Panc1 (cell line): ENCODE measurements around the gene TSHR. TPM values are rescaled to one million over a fixed set of nuclear protein-coding genes. Genes with fewer than 3 reads are reported as not detected.

Experiments used
- ATAC-seq: fragments of 200-7000 bp; cut with Tn5 transposase; 2 replicates; pipeline ENCODE4 v1.9.1; 2020; ENCODE audit warnings: mild to moderate bottlenecking, moderate library complexity
- BruUV-seq: library from RNA; stranded (reverse); fragments of 400-500 nt; replicated peaks from 2 replicates; lab custom pipeline; 2021; lab: Mats Ljungman, UMichigan
- CTCF ChIA-PET: fragments of 300-600 bp; sonication (Branson Sonifier 250); formaldehyde crosslinking; loops from one replicate; lab custom pipeline; 2022; ENCODE audit warnings: antibody characterized with exemption; lab: Charles Lee
- POLR2A ChIA-PET: fragments of 300-600 bp; sonication (Branson Sonifier 250); formaldehyde crosslinking; loops from one replicate; lab custom pipeline; 2022; ENCODE audit warnings: antibody characterized with exemption; lab: Charles Lee
- DNase-seq: peaks from one replicate; pipeline ENCODE4 v3.0.0-alpha.2; 2010; ENCODE audit warnings: low read depth, low spot score
- H3K27ac ChIP-seq: 2 replicates; pipeline ENCODE4 v1.5.1; 2011; ENCODE audit warnings: mild to moderate bottlenecking, low read length, inconsistent platforms
- H3K27me3 ChIP-seq: fragments of 200-500 bp; sonication (Bioruptor generic); 2 replicates; pipeline ENCODE4 v1.6.0; 2014; ENCODE audit warnings: low read length, inconsistent platforms; ENCODE audit not compliant: control insufficient read depth, insufficient read depth
- H3K36me3 ChIP-seq: fragments of 200-500 bp; sonication (Bioruptor generic); 2 replicates; pipeline ENCODE4 v1.5.1; 2014; ENCODE audit warnings: inconsistent platforms, mild to moderate bottlenecking, low read length, moderate library complexity; ENCODE audit not compliant: control insufficient read depth, insufficient read depth
- H3K4me1 ChIP-seq: 2 replicates; pipeline ENCODE4 v1.5.1; 2011; ENCODE audit warnings: inconsistent platforms, mild to moderate bottlenecking, low read length, moderate library complexity; ENCODE audit not compliant: control insufficient read depth, insufficient read depth
- H3K4me3 ChIP-seq, 2 experiments: 2 replicates each; pipeline ENCODE4 v1.5.1; 2011 to 2012; ENCODE audit warnings: low read depth in 2 of 2, low read length in 2 of 2, mild to moderate bottlenecking in 2 of 2, inconsistent platforms in 1 of 2, moderate library complexity in 1 of 2
- H3K9me3 ChIP-seq: fragments of 200-500 bp; sonication (Bioruptor generic); 2 replicates; pipeline ENCODE4 v1.5.1; 2014; ENCODE audit warnings: low read depth, mild to moderate bottlenecking, inconsistent platforms, low read length, moderate library complexity; ENCODE audit not compliant: control insufficient read depth, insufficient read depth
- POLR2AphosphoS5 ChIP-seq: IDR thresholded peaks from 2 replicates; pipeline ENCODE4 v1.6.1; 2012; ENCODE audit warnings: mild to moderate bottlenecking, low read depth, low read length, moderate library complexity
- SIN3A ChIP-seq: IDR thresholded peaks from 2 replicates; pipeline ENCODE4 v1.6.1; 2012; ENCODE audit warnings: low read depth, mild to moderate bottlenecking, low read length, moderate library complexity, borderline replicate concordance; ENCODE audit not compliant: insufficient read depth
- TCF7L2 ChIP-seq: IDR thresholded peaks from 2 replicates; pipeline ENCODE4 v1.6.1; 2011; ENCODE audit warnings: mild to moderate bottlenecking, low read depth, low read length, inconsistent platforms
- in situ Hi-C: cut with HindIII; loops from 2 replicates; pipeline ENCODE4 v1.10.0; 2016; ENCODE audit warnings: low sequenced_read_pairs, low pct_unique_long_range_greater_than_20kb
- intact Hi-C: fragments of 100-400 bp; cut with micrococcal nuclease; formaldehyde crosslinking; loops from one replicate; pipeline ENCODE4 v1.10.0; 2022; ENCODE audit not compliant: unreplicated experiment
- total RNA-seq: library from RNA; stranded (reverse); gene quantifications from one replicate; pipeline ENCODE4 v1.2.1, GENCODE V29; 2021; ENCODE audit not compliant: unreplicated experiment
- TF ChIP-seq, protein P1 (sequence below): fragments of 450-650 bp; IDR thresholded peaks from 2 replicates; pipeline ENCODE4 v1.5.1; 2017; ENCODE audit warnings: mild to moderate bottlenecking
- TF ChIP-seq, protein P2 (sequence below), 2 experiments: IDR thresholded peaks; 2 replicates each; pipeline ENCODE4 v1.6.1; 2011 to 2012; ENCODE audit warnings: low read depth in 2 of 2, control low read depth in 1 of 2, low read length in 1 of 2, mild to moderate bottlenecking in 1 of 2, moderate library complexity in 1 of 2; ENCODE audit not compliant: insufficient read depth in 1 of 2

The TSHR gene
- total RNA-seq, 1 experiment from 2014 or later, result not detected

DNA sequence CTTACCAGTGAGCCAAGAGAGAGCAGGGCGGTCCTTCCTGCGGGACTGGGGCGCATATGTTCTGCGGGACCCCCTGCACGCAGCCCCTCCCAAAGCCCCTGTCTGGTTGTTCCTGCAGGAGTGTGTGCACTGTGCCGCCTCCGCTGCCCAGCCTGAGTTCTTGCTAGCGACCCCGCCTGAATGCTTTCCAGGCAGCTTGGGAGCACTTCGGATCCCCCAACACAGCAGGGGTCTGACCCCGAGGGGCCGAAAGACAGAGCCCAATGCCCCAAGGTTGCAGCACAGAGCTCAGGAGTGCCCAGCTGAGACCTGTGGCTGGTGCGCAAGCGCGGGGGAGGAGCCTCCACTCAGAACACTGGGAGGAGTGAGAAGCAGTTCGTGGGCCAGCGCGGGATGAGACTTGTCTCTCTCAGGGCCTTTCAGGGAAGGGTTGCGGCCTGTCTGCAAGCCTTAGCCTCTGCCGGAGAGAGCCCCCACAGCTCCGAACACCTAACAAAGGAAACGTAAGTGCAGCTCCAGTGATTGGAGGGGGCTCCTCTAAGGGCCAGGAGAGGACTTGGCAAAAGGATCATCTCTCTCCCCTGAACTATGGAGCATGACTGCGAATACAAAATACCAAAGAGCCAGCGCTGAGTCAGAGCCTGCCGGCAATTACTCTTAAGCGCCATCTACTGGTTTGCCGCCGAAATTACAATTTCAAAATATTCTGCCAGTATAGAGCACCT is 214.8 kb downstream of the TSHR start:
- ATAC-seq, result peak; percentile 100
- Histone ChIP-seq H3K9me3 (no peaks in the 10 kb centered on the region), H3K27me3 (no peaks in the 10 kb centered on the region), H3K27ac (peak overlapping the region; percentile 82), H3K36me3 (no peaks in the 10 kb centered on the region), H3K4me1 (no peaks in the 10 kb centered on the region; the same call in 1 of the 2 replicates), H3K4me3 (peak overlapping the region; percentile 57 to 61)
- ChIA-PET POLR2A (no interaction called here), CTCF (interaction anchor here (0.6 to 1.1 kb wide), 2 partner anchors 86 to 173 kb away, joined by 3 to 6 read pairs; no protein-coding TSS in a partner anchor)
- BruUV-seq, result no TSS peak
- peak; percentile 71 for DNase-seq
- TF ChIP-seq TCF7L2, result no peak
- TF ChIP-seq, protein P1, sequence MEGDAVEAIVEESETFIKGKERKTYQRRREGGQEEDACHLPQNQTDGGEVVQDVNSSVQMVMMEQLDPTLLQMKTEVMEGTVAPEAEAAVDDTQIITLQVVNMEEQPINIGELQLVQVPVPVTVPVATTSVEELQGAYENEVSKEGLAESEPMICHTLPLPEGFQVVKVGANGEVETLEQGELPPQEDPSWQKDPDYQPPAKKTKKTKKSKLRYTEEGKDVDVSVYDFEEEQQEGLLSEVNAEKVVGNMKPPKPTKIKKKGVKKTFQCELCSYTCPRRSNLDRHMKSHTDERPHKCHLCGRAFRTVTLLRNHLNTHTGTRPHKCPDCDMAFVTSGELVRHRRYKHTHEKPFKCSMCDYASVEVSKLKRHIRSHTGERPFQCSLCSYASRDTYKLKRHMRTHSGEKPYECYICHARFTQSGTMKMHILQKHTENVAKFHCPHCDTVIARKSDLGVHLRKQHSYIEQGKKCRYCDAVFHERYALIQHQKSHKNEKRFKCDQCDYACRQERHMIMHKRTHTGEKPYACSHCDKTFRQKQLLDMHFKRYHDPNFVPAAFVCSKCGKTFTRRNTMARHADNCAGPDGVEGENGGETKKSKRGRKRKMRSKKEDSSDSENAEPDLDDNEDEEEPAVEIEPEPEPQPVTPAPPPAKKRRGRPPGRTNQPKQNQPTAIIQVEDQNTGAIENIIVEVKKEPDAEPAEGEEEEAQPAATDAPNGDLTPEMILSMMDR, result peak; percentile 88
- TF ChIP-seq, protein P2, sequence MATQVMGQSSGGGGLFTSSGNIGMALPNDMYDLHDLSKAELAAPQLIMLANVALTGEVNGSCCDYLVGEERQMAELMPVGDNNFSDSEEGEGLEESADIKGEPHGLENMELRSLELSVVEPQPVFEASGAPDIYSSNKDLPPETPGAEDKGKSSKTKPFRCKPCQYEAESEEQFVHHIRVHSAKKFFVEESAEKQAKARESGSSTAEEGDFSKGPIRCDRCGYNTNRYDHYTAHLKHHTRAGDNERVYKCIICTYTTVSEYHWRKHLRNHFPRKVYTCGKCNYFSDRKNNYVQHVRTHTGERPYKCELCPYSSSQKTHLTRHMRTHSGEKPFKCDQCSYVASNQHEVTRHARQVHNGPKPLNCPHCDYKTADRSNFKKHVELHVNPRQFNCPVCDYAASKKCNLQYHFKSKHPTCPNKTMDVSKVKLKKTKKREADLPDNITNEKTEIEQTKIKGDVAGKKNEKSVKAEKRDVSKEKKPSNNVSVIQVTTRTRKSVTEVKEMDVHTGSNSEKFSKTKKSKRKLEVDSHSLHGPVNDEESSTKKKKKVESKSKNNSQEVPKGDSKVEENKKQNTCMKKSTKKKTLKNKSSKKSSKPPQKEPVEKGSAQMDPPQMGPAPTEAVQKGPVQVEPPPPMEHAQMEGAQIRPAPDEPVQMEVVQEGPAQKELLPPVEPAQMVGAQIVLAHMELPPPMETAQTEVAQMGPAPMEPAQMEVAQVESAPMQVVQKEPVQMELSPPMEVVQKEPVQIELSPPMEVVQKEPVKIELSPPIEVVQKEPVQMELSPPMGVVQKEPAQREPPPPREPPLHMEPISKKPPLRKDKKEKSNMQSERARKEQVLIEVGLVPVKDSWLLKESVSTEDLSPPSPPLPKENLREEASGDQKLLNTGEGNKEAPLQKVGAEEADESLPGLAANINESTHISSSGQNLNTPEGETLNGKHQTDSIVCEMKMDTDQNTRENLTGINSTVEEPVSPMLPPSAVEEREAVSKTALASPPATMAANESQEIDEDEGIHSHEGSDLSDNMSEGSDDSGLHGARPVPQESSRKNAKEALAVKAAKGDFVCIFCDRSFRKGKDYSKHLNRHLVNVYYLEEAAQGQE (IDR thresholded peaks at IDR 0.05; ENCODE audit: insufficient read depth in 1 of 2, low read depth in 2 of 2, low read length in 1 of 2), result no peak
- no peak for TF ChIP-seq SIN3A
- TF ChIP-seq POLR2AphosphoS5, result peak; percentile 77; the same call in 1 of the 2 replicates
- in situ Hi-C loops, result no loop called here
- intact Hi-C loops, result loop anchor here (10.0 kb wide), 1 partner anchor 215 kb away; the partner anchor contains the start of gene TSHR

DNA sequence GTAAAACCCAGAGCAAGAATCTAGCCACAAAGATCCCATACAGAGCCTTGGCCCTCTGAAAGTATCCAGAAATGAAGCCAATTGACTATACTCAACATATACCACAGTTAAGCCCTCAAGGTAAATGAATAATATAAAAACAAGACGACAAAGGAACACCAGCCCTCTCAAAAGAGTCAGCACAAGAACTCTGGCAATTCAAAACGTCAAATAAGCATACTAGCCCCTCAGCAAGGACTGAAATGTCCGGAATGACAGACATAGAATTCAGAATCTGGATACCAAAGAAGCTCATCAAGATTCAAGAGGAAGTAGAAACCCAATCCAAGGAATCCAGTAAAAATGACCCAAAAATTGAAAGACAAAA is 215.4 kb downstream of the TSHR start:
- no peak overlapping the region; the same call in 1 of the 2 replicates for H3K27ac ChIP-seq
- intact Hi-C loops (loop anchor here (10.0 kb wide), 1 partner anchor 216 kb away; the partner anchor contains the start of gene TSHR), in situ Hi-C loops (no loop called here)
- no peaks in the 10 kb centered on the region for H3K36me3 ChIP-seq
- TF ChIP-seq, protein P1, result peak; percentile 64
- TF ChIP-seq SIN3A, result no peak
- ATAC-seq (0 out of 2 replicates have a peak, but pooled peaks have one; percentile 6), DNase-seq (no peak)
- no peaks in the 10 kb centered on the region for H3K9me3 ChIP-seq
- H3K27me3 ChIP-seq, result no peaks in the 10 kb centered on the region
- no peaks in the 10 kb centered on the region; the same call in 1 of the 2 replicates for H3K4me1 ChIP-seq
- ChIA-PET POLR2A (no interaction called here), CTCF (no interaction called here)
- peak overlapping the region; percentile 57 to 61; a peak in 3 of 4 replicates for H3K4me3 ChIP-seq
- BruUV-seq, result no TSS peak
